Measurements from ENCODE around the gene NIPAL3. TPM values are rescaled to one million over a fixed set of nuclear protein-coding genes. Genes with fewer than 3 reads are reported as not detected.
"Not testable (repeated sequence)": the region's sequence is repeated elsewhere in the genome, so short reads cannot be mapped to it uniquely, and the experiment has no call there.

The NIPAL3 gene
- total RNA-seq, 1 donor from 2014 or later = 28.1 TPM

- DNase-seq (ENCODE audit: low read depth, low spot score) = no peak
Measured at GRCh38 chr1:24421502-24421901, 5.9 kb downstream of the NIPAL3 start.

- DNase-seq (ENCODE audit: low read depth, low spot score) = no peak
Measured at GRCh38 chr1:24424207-24424606, 8.6 kb downstream of the NIPAL3 start.

GRCh38 chr1:24424990-24425389 lies 9.4 kb downstream of the NIPAL3 start:
- DNase-seq (ENCODE audit: low read depth, low spot score) = no peak

- DNase-seq (ENCODE audit: low read depth, low spot score) = no peak
Measured at GRCh38 chr1:24425441-24425840, 9.8 kb downstream of the NIPAL3 start.

- DNase-seq (ENCODE audit: low read depth, low spot score) = no peak
Measured at GRCh38 chr1:24425922-24426321, 10.3 kb downstream of the NIPAL3 start.

GRCh38 chr1:24426744-24427544 lies 11.3 kb downstream of the NIPAL3 start:
- DNase-seq (ENCODE audit: low read depth, low spot score) = no peak

GRCh38 chr1:24427545-24427862 lies 11.9 kb downstream of the NIPAL3 start:
- DNase-seq (ENCODE audit: low read depth, low spot score) = no peak

GRCh38 chr1:24435782-24436365 lies 20.3 kb downstream of the NIPAL3 start:
- no peak for DNase-seq (ENCODE audit: low read depth, low spot score)

- no peak for DNase-seq (ENCODE audit: low read depth, low spot score)
Measured at GRCh38 chr1:24437631-24438396, 22.2 kb downstream of the NIPAL3 start.

GRCh38 chr1:24438423-24438901 lies 22.9 kb downstream of the NIPAL3 start:
- no peak for DNase-seq (ENCODE audit: low read depth, low spot score)

- no peak for DNase-seq (ENCODE audit: low read depth, low spot score)
Measured at GRCh38 chr1:24440436-24440835, 24.8 kb downstream of the NIPAL3 start.

- DNase-seq (ENCODE audit: low read depth, low spot score) = no peak
Measured at GRCh38 chr1:24441480-24441879, 25.9 kb downstream of the NIPAL3 start.

GRCh38 chr1:24441996-24442668 lies 26.5 kb downstream of the NIPAL3 start:
- no peak for DNase-seq (ENCODE audit: low read depth, low spot score)

- DNase-seq (ENCODE audit: low read depth, low spot score) = no peak
Measured at GRCh38 chr1:24442764-24443163, 27.2 kb downstream of the NIPAL3 start.

- DNase-seq (ENCODE audit: low read depth, low spot score) = no peak
Measured at GRCh38 chr1:24443241-24443656, 27.6 kb downstream of the NIPAL3 start.

GRCh38 chr1:24446446-24446845 lies 30.8 kb downstream of the NIPAL3 start:
- DNase-seq (ENCODE audit: low read depth, low spot score) = not testable (repeated sequence)

GRCh38 chr1:24450316-24450715 lies 34.7 kb downstream of the NIPAL3 start:
- DNase-seq (ENCODE audit: low read depth, low spot score) = no peak

GRCh38 chr1:24450857-24451397 lies 35.3 kb downstream of the NIPAL3 start:
- no peak for DNase-seq (ENCODE audit: low read depth, low spot score)

- no peak for DNase-seq (ENCODE audit: low read depth, low spot score)
Measured at GRCh38 chr1:24451746-24452145, 36.1 kb downstream of the NIPAL3 start.

GRCh38 chr1:24452922-24453485 lies 37.4 kb downstream of the NIPAL3 start:
- no peak for DNase-seq (ENCODE audit: low read depth, low spot score)

- no peak for DNase-seq (ENCODE audit: low read depth, low spot score)
Measured at GRCh38 chr1:24454673-24455072, 39.1 kb downstream of the NIPAL3 start.

Data from pulmonary artery endothelial cell (primary cell).